NCI-H1930 (cell line): ENCODE results near the gene TNFRSF8.
A peak's percentile ranks its signal among the peaks of the same experiment; 100 is the strongest.

Source experiments
- DNase-seq, 2 experiments: peaks; one replicate each; lab custom pipeline; 2025; lab: John Stamatoyannopoulos, UW

TNFRSF8 gene

DNA sequence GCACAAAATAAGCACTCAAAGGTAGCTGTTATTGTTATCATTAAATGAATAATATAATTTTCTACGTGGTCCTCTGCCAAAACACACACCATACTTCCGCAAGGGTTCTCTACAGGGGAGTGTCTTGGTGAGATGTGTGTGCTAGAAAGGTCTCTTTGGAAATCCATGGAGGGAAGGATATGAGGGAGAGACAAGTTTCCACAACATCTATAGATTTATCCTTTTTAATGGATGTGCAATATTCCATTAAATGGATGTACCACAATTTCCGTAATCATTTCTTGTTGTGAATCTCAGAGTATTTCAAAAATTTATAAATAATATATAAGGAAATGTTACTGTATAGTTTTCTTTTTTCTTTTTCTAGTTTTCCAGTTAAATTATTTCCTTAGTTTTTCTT lies 2.6 kb upstream of the TNFRSF8 start:
- no peak for DNase-seq

DNA sequence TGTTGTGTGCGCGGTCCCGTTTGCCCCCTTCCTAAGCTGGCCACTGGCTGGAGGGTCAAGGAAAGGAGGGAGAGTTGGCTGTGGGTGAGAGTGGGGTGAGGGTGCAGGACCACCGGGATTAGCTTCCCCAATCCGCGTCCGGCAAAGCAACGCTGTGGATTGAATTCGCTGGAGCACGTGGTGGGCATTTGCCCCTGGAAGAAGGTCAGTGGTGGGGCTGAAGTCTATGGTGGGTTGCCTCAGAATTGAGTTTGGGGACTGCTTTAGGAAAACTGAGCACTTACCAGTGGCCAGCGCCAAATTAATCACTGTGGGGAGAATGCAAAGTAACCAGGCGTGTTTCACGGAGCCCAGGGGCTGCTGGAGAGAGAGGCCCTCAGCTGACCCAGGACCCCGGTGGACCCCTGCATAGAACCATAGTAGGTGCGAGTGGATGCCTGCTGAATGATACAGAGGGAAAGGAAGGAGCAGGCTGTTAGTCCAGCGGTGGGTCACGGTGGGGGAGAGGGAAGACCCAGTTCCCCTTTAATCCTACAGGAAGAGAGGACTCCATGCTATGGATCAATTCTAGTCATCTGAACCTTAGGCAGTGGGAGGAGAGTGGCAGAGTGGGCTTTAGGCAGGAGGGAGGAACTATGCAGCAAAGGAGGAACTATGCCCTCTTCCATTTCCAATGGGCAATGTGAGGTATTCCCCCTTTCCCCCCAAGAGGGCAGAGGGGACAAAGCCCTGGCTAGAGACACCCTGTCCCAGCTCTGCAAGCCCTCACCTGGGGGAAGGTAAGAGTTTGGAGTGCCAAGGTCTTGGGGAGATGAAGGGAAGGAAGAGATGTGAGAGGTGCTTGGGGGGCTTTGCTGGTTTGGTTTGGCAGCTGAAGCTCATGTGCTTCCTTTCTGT lies 1.2 kb downstream of the TNFRSF8 start:
- DNase-seq = no peak

DNA sequence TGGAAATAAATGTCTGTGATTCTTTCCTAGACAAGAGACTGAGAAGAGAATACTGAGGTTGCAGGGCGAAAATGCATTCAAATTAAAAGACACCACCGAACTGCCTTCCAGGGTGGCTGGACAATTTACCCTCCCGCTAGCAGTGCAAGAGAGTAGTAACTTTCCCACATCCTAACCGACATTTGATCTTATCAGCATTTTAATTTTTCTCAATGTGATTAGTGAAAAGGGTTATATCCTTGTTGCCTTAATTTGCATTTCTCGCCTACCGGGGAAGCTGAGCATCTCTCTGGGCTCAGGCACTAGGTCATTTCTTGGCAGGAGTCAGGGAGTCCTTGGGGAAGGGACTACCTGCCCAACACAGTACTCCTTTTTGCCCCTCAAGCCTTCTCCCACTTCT lies 2.8 kb downstream of the TNFRSF8 start:
- no peak for DNase-seq

DNA sequence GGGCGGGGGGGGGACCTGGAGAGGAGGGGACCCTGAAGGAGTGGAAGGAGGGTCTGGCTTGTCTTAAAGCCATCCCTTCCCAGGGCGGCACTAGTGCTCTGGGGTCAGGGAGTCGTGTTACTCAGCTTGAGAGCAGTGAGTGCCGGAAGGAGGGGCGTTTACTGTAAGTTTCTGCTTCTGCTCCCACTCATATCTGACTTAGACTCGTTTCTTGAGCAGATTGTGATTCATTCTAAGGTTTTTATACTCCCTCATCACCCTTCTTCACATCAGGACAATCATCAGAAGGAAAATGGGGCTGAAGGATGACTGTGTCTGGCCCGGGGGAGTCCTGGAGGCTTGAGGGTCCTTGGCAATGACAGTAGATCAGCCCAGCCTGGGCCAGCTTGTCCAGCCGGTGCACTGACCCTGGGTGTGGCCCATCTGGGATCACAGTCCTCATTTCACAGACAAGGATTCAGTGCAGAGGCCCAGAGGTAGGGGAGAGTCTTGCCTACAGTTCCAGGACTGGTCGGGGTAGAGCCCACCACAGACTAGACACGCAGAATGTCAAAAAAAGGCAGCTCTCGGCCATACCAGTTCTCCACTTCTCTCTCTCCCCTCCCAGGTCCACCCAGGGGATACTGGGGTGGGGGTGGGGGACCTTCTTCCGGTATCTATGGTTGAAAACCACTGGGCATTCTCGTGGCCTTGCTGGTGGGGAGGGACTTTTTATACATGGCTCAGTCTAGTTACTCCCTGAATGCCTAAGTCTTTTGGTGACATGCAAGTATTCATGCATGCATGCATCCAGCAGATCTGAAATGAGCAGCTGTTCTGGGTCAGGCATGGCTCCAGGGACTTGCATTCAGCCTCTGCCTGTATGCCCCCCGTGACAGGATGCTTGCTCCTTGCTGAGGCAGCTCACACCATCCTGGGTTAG lies 5.1 kb downstream of the TNFRSF8 start:
- DNase-seq = no peak

GRCh38 chr1:12069623-12070244 lies 6.6 kb downstream of the TNFRSF8 start:
- no peak for DNase-seq

GRCh38 chr1:12071892-12072291 lies 8.8 kb downstream of the TNFRSF8 start:
- no peak for DNase-seq

DNA sequence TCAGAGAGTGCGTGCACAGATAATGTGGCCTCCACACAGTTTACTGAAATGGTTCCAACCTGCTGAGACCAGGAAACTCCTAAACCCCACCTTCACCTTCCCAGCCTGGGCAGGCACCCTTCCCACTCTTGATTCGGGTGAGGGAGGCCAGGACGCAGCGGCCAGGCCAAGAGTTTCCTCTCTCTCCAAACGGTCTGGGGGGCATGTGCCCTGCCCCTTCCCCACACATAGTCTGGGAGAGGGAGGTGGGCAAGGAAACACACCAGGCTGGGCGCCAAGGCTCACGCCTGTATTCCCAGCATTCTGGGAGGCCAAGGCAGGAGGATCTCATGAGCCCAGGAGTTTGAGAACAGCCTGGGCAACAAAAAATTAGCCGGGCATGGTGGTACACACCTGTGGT lies 9.6 kb downstream of the TNFRSF8 start:
- no peak for DNase-seq

DNA sequence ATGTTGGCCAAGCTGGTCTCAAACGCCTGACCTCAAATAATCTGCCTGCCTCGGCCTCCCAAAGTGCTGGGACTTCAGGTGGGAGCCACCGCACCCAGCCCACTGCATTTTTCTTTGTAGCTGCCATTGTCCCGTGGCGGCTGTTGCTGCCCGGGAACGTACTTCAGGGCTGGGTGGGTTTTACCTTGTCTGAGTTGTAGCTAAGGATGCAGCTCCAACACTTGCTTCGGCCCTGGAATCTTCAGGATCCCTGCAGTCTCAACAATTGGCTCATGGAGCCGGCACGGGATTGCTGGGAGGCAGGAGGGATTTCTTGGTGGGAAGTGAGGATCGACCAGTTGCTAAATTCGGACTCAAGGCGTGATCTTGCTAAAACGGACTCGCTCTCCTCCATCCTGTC lies 10.7 kb downstream of the TNFRSF8 start:
- no peak for DNase-seq

DNA sequence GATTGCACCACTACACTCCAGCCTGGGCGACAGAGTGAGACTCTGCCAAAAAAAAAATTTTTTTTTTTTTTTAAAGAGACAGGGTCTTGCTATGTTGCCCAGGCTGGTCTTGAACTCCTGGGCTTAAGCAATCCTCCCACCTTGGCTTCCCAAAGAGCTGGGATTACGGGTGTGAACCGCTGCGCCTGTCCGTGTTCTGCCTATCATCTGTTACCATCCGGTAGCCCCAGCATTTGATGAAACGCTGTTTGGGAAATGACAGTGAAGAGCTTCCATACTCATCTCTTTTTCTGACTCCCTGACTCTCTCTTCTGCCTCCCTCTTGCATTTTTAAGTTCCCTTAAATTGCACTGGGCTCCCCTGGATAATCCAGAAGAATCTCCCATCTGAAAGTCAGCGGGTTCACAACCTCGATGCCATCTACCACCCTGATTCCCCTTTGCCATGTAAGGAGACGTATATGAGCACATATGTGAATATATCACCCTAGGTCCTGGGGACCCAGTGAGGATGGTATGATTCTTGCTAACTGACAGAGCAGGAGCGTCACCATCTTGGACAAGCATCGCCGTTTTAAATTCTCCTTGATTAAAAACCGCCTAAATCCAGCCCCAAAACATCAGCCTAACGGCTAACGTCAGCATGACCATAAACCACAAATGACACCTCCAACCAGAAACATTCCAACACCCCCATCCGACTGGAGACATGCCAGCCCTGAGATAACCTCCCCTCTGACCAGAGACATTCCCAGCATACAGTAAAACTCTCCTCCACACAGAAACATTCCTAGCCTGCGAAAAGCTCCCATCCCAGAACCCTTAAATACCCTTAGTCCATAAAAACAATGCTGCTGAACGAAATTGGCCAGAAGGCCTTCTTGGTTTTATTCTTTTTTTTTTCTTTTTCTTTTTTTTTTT lies 12.4 kb downstream of the TNFRSF8 start:
- no peak for DNase-seq

GRCh38 chr1:12076425-12077005 lies 13.4 kb downstream of the TNFRSF8 start:
- no peak for DNase-seq

DNA sequence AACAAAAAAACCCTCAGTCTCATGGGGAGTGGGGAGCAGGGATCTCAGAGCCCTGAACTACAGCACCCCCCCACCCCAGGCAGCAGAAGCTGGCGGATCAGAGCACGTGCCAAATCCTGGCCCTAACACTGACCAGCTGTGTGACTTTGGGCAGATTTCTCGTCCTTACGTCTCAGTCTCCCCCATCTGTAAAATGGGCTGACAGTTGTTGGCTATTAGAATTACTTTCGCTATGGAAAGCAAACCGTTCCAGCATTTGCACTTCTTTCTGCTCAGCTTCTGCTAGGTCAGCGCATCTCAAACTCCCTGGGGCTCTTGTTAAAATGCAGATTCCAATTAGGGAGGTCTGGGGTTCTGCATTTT lies 15.5 kb downstream of the TNFRSF8 start:
- no peak for DNase-seq

DNA sequence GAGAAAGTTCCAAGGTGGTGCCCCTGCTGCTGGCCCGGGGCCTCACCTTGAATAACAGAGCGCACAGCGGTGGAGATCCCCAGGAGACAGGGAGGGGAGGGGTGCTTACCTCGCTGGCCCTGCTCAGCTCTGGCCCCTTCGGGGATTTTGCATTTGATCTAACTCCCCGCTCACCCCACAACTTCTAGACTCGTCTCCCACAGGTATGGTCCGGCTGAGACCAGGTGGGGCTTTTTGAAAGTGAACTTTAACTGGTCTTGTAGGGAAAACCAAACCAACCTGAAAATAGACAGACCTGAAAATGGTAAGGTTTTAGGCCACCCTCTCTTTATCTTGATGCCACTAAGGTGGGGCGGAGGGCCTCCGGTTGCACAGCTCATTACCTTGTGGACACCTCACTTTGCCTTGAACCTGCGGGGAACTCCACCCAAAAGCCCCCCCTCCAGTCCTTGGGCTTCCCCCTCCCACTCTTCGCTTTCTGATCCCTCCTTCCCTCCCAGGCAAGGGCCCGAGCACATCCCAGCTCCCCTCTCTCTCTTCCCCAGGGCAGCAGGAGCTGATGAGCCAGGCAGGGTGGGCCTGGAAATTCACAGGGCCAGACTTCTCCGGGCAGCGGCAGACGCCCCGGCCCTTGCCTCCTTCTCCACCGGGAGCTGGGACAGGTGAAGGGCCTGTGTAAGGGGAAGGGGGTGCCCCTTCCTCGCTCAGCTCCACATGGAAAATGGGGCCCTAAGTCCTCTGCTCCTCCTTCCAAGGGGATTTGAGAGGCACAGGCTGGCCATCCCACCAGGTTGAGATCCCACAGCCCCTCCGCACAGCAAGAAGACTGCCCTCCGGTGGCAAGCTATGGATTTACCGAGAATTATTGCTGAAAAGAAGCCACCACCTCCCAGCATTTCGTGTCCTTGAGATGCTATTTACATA lies 16.1 kb downstream of the TNFRSF8 start:
- peak in 1 of 2 experiments; percentile 6 for DNase-seq

GRCh38 chr1:12080156-12080555 lies 17.1 kb downstream of the TNFRSF8 start:
- DNase-seq = no peak

- DNase-seq = no peak
Observed at GRCh38 chr1:12080773-12081556, 17.9 kb downstream of the TNFRSF8 start.

DNA sequence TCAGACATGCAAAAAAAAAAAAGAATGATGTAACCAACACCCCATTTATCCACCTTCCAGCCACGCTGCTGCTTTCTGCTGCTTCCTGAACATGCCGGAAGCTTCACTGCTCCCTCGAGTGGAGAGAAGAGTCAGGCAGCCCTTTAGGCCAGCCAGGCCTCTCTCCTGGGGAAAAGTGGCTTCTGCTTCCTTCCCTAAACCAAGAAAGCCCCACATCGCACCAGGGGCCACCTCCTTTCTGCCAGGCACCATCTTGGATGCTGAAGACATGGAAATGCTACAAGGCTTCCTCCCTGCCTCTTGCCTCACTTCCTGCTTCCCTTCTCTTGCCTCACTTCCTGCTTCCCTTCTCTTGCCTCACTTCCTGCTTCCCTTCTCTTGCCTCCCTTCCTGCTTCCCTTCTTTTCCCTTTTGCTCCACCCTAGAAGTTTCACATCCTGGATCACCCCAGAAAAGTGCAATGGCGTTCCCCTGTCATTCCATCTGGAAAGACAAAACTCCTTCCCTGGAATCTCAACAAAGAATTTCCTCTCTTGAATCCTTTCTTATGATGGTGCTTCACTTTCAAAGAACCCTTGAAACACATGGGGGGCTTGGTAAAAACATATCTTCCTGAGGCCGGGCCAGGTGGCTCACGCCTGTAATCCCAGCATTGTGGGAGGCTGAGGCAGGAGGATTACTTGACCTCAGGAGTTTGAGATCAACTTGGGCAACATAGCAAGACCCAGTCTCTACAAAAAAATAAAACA lies 18.7 kb downstream of the TNFRSF8 start:
- no peak for DNase-seq

DNA sequence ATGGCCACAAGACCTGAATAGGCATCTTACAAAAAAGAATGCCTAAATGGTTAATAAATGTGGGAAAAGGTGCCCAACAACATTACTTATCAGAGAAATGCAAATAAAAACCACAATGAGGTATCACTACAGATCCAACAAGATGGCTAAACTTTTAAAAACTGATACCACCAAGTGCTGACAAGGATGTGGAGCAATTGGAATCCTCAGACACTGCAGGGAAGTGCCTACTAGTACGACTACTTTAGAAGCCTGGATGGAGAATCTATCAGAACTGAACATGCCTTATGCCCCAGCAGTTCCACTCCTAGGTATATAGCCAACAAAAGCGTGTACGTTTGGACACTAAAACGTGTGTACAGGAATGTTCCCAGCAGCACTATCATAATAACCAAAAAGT lies 19.9 kb downstream of the TNFRSF8 start:
- no peak for DNase-seq

DNA sequence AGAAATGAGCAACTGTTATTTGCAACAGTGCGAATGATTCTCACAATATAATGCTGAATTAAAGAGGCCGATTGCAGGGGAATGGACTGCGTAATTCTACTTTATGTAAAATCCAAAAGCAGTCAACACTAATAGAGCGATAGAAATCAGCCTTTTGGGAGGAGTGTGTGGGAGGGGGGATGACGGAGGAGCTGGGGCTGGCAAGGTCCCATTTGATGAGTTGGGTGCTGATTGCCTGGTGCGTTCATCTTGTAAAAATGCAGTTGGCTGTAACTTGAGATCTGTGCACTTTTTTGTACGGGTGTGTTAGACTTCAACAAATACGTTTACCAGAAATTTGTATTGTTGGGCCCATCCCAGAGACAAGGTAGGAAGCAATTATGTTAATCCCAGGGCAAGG lies 20.7 kb downstream of the TNFRSF8 start:
- DNase-seq = no peak

DNA sequence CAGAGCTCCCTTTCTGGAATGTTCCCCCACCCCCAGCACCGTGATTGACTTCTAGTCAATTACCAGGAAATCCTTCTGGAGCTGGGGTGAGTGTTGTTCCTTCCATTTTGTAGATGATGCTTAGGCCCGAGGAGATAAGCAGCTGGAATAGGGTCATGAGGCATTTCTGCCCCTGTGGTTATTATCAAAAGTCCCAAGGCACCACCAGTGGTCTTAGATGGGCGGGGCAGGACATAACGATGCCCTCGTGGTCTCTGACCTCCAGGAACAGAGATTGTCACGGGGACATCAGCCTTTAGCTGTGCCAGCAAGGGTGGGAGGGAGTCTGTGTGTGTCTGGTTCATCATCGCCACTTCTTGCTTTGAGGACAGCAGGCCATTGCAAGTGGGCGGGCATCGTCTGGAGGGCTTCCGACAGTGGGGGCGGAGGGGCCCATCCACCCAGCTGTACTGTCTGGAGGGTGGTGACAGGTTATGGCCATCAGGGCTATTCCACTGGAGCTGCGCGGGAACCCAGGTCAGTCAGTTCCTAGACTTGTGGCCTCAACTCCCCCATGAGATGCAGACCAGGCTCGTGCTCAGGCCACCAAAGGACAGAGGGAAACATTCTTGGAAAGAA lies 22.6 kb downstream of the TNFRSF8 start:
- no peak for DNase-seq
